Neural progenitor cell (in vitro differentiated cells): Measurements from ENCODE around the gene GNL3. TPM values are rescaled to one million over a fixed set of nuclear protein-coding genes. Genes with fewer than 3 reads are reported as not detected.

Source experiments
- DNase-seq: peaks from one replicate; pipeline ENCODE4 v3.0.0-alpha.2; 2016; ENCODE audit warnings: low spot score
- H2AFZ ChIP-seq: fragments of 200-600 bp; sonication (generic); replicated peaks from 2 replicates; pipeline ENCODE4 v1.6.1; 2016; ENCODE audit warnings: antibody characterized with exemption
- H3F3A ChIP-seq: fragments of 200-600 bp; sonication (generic); 2 replicates; pipeline ENCODE4 v1.6.1; 2016; ENCODE audit warnings: antibody characterized with exemption, low read depth
- H3K27ac ChIP-seq: fragments of 200-600 bp; sonication (generic); 2 replicates; pipeline ENCODE4 v1.5.1; 2016; ENCODE audit warnings: mild to moderate bottlenecking
- H3K27me3 ChIP-seq: fragments of 200-600 bp; sonication (generic); 2 replicates; pipeline ENCODE4 v1.6.1; 2016; ENCODE audit warnings: mild to moderate bottlenecking, moderate library complexity
- H3K36me3 ChIP-seq: fragments of 200-600 bp; sonication (generic); 2 replicates; pipeline ENCODE4 v1.5.1; 2016
- H3K4me1 ChIP-seq: fragments of 200-600 bp; sonication (generic); 2 replicates; pipeline ENCODE4 v1.6.1; 2016; ENCODE audit warnings: mixed run types
- H3K4me2 ChIP-seq: fragments of 200-600 bp; sonication (generic); 2 replicates; pipeline ENCODE4 v1.6.1; 2016
- H3K4me3 ChIP-seq: fragments of 200-600 bp; sonication (generic); 2 replicates; pipeline ENCODE4 v1.5.1; 2016
- H3K79me2 ChIP-seq: fragments of 200-600 bp; sonication (generic); 2 replicates; pipeline ENCODE4 v1.6.1; 2016; ENCODE audit warnings: low read depth
- H3K9ac ChIP-seq: fragments of 200-600 bp; sonication (generic); 2 replicates; pipeline ENCODE4 v1.6.1; 2016
- H3K9me3 ChIP-seq: fragments of 200-600 bp; sonication (generic); 2 replicates; pipeline ENCODE4 v1.5.1; 2016; ENCODE audit warnings: low read depth
- H4K20me1 ChIP-seq: fragments of 200-600 bp; sonication (generic); 2 replicates; pipeline ENCODE4 v1.6.1; 2016; ENCODE audit warnings: low read depth
- H3K27ac Mint-ChIP-seq: 3 replicates; pipeline ENCODE4 v1.8.0; 2021; ENCODE audit warnings: mixed read lengths
- H3K27me3 Mint-ChIP-seq: 2 replicates; pipeline ENCODE4 v1.8.0; 2022; ENCODE audit warnings: low read depth, mild to moderate bottlenecking, inconsistent platforms, moderate library complexity, mixed read lengths; ENCODE audit not compliant: insufficient read depth
- H3K36me3 Mint-ChIP-seq: 3 replicates; pipeline ENCODE4 v1.8.0; 2021; ENCODE audit warnings: mixed read lengths
- H3K4me1 Mint-ChIP-seq: 3 replicates; pipeline ENCODE4 v1.8.0; 2021; ENCODE audit warnings: mixed read lengths
- H3K4me3 Mint-ChIP-seq: 3 replicates; pipeline ENCODE4 v1.8.0; 2021; ENCODE audit warnings: mild to moderate bottlenecking, moderate library complexity, mixed read lengths
- H3K9me3 Mint-ChIP-seq: 3 replicates; pipeline ENCODE4 v1.8.0; 2020; ENCODE audit warnings: mixed read lengths
- CTCF ChIP-seq: fragments of 200-600 bp; sonication (generic); IDR thresholded peaks from 2 replicates; pipeline ENCODE4 v1.5.1; 2017; ENCODE audit warnings: antibody characterized with exemption, mild to moderate bottlenecking
- EZH2 ChIP-seq: fragments of 200-600 bp; sonication (generic); IDR thresholded peaks from 2 replicates; pipeline ENCODE4 v1.6.1; 2017; ENCODE audit warnings: antibody characterized with exemption, mild to moderate bottlenecking, moderate library complexity
- EZH2phosphoT487 ChIP-seq: fragments of 200-600 bp; sonication (generic); IDR thresholded peaks from 2 replicates; pipeline ENCODE4 v1.6.1; 2017; ENCODE audit warnings: antibody characterized with exemption
- total RNA-seq: library from RNA; depleted of rRNA; stranded (reverse); fragments of >200 nt; gene quantifications from 2 replicates; pipeline ENCODE4 v1.2.3, GENCODE V29; 2015; ENCODE audit warnings: low replicate concordance

The GNL3 gene
- total RNA-seq, 1 donor from 2014 or later = 169 TPM

GRCh38 chr3:52655895-52656294, 29.9 kb upstream of the GNL3 start:
- Mint-ChIP-seq H3K4me3 (no peak overlapping the region), H3K27ac (no peak overlapping the region), H3K9me3 (no peaks in the 10 kb centered on the region), H3K4me1 (no peaks in the 10 kb centered on the region), H3K27me3 (peaks cover 4% of the 10 kb centered on the region), H3K36me3 (peaks cover 26% of the 10 kb centered on the region)
- Histone ChIP-seq H3K27ac (no peak overlapping the region), H3K4me3 (no peak overlapping the region), H3K9ac (no peak overlapping the region), H3K4me2 (no peak overlapping the region), H3K4me1 (no peaks in the 10 kb centered on the region), H3K79me2 (no peaks in the 10 kb centered on the region), H2AFZ (no peak overlapping the region), H3K36me3 (peaks cover 12% of the 10 kb centered on the region), H4K20me1 (no peaks in the 10 kb centered on the region), H3F3A (no peaks in the 10 kb centered on the region), H3K9me3 (no peaks in the 10 kb centered on the region), H3K27me3 (no peaks in the 10 kb centered on the region)
- no peak for DNase-seq
- TF ChIP-seq CTCF (no peak), EZH2 (no peak), EZH2phosphoT487 (no peak)

- Histone ChIP-seq H3K27me3 (no peaks in the 10 kb centered on the region), H2AFZ (no peak overlapping the region), H3K9ac (no peak overlapping the region), H4K20me1 (no peaks in the 10 kb centered on the region), H3K9me3 (no peaks in the 10 kb centered on the region), H3F3A (no peaks in the 10 kb centered on the region), H3K27ac (no peak overlapping the region), H3K79me2 (no peaks in the 10 kb centered on the region), H3K36me3 (peaks cover 10% of the 10 kb centered on the region), H3K4me1 (no peaks in the 10 kb centered on the region), H3K4me2 (no peak overlapping the region), H3K4me3 (no peak overlapping the region)
- Mint-ChIP-seq H3K4me1 (no peaks in the 10 kb centered on the region), H3K27me3 (no peaks in the 10 kb centered on the region), H3K9me3 (no peaks in the 10 kb centered on the region), H3K27ac (no peak overlapping the region), H3K4me3 (no peak overlapping the region), H3K36me3 (peaks cover 30% of the 10 kb centered on the region)
- TF ChIP-seq EZH2 (no peak), EZH2phosphoT487 (no peak), CTCF (no peak)
- DNase-seq = no peak
Observed at GRCh38 chr3:52660046-52660445, 25.8 kb upstream of the GNL3 start.

GRCh38 chr3:52663098-52663497, 22.7 kb upstream of the GNL3 start:
- DNase-seq = no peak
- Mint-ChIP-seq H3K27ac (no peak overlapping the region), H3K4me3 (no peak overlapping the region), H3K36me3 (peaks cover 28% of the 10 kb centered on the region), H3K9me3 (no peaks in the 10 kb centered on the region), H3K27me3 (no peaks in the 10 kb centered on the region), H3K4me1 (no peaks in the 10 kb centered on the region)
- no peaks in the 10 kb centered on the region for H3F3A ChIP-seq
- no peaks in the 10 kb centered on the region for H3K4me1 ChIP-seq
- H3K27me3 ChIP-seq = no peaks in the 10 kb centered on the region
- H2AFZ ChIP-seq = no peak overlapping the region
- no peaks in the 10 kb centered on the region for H3K79me2 ChIP-seq
- no peak overlapping the region for H3K9ac ChIP-seq
- H3K4me3 ChIP-seq = no peak overlapping the region
- H3K9me3 ChIP-seq = no peaks in the 10 kb centered on the region
- H3K36me3 ChIP-seq = peaks cover 5% of the 10 kb centered on the region
- H3K4me2 ChIP-seq = no peak overlapping the region
- TF ChIP-seq CTCF = no peak
- no peak for TF ChIP-seq EZH2phosphoT487
- TF ChIP-seq EZH2 = no peak
- no peaks in the 10 kb centered on the region for H4K20me1 ChIP-seq
- no peak overlapping the region for H3K27ac ChIP-seq
